ENCODE results near the gene TEX2. TPM values are rescaled to one million over a fixed set of nuclear protein-coding genes. Genes with fewer than 3 reads are reported as not detected.

TEX2 gene
- 35.1 TPM for total RNA-seq

- peak; percentile 87 for ATAC-seq
- DNase-seq (ENCODE audit: low spot score), result peak; percentile 92
Measured at GRCh38 chr17:64263000-64263766, at the start of gene TEX2. Gene TEX2 (minus strand): TSS chr17:64263260. CDS start chr17:64214217, 49,043 bp downstream.

- DNase-seq (ENCODE audit: low spot score) (no peak), ATAC-seq (no peak)
Measured at GRCh38 chr17:64309710-64310109, 46.6 kb upstream of the TEX2 start.

GRCh38 chr17:64309021-64309420, 46.0 kb upstream of the TEX2 start:
- DNase-seq (ENCODE audit: low spot score) (no peak), ATAC-seq (no peak)

- DNase-seq (ENCODE audit: low spot score), result peak; percentile 65
- ATAC-seq, result peak; percentile 85
Measured at GRCh38 chr17:64306850-64307463, 43.9 kb upstream of the TEX2 start.

GRCh38 chr17:64304551-64304950, 41.5 kb upstream of the TEX2 start:
- ATAC-seq (no peak), DNase-seq (ENCODE audit: low spot score) (no peak)

GRCh38 chr17:64300699-64300965, 37.6 kb upstream of the TEX2 start:
- ATAC-seq, result no peak
- no peak for DNase-seq (ENCODE audit: low spot score)

GRCh38 chr17:64297467-64298088, 34.5 kb upstream of the TEX2 start:
- ATAC-seq, result no peak
- no peak for DNase-seq (ENCODE audit: low spot score)

GRCh38 chr17:64296246-64296645, 33.2 kb upstream of the TEX2 start:
- ATAC-seq, result no peak
- no peak for DNase-seq (ENCODE audit: low spot score)

GRCh38 chr17:64295146-64295545, 32.1 kb upstream of the TEX2 start:
- DNase-seq (ENCODE audit: low spot score) (no peak), ATAC-seq (no peak)

- ATAC-seq (peak; percentile 21), DNase-seq (ENCODE audit: low spot score) (no peak)
Measured at GRCh38 chr17:64291268-64291851, 28.3 kb upstream of the TEX2 start.

GRCh38 chr17:64289741-64290141, 26.7 kb upstream of the TEX2 start:
- DNase-seq (ENCODE audit: low spot score) (no peak), ATAC-seq (no peak)

GRCh38 chr17:64282753-64283080, 19.7 kb upstream of the TEX2 start:
- ATAC-seq (no peak), DNase-seq (ENCODE audit: low spot score) (no peak)

GRCh38 chr17:64281962-64282752, 19.1 kb upstream of the TEX2 start:
- DNase-seq (ENCODE audit: low spot score) (peak; percentile 53), ATAC-seq (peak; percentile 94)

GRCh38 chr17:64278614-64279013, 15.6 kb upstream of the TEX2 start:
- ATAC-seq (no peak), DNase-seq (ENCODE audit: low spot score) (no peak)

- ATAC-seq (no peak), DNase-seq (ENCODE audit: low spot score) (no peak)
Measured at GRCh38 chr17:64277831-64278562, 14.9 kb upstream of the TEX2 start.

- no peak for ATAC-seq
- no peak for DNase-seq (ENCODE audit: low spot score)
Measured at GRCh38 chr17:64276961-64277505, 14.0 kb upstream of the TEX2 start.

GRCh38 chr17:64275016-64275415, 12.0 kb upstream of the TEX2 start:
- ATAC-seq (no peak), DNase-seq (ENCODE audit: low spot score) (no peak)

GRCh38 chr17:64273006-64273405, 9.9 kb upstream of the TEX2 start:
- ATAC-seq (no peak), DNase-seq (ENCODE audit: low spot score) (no peak)

- DNase-seq (ENCODE audit: low spot score), result no peak
- ATAC-seq, result no peak
Measured at GRCh38 chr17:64270885-64271284, 7.8 kb upstream of the TEX2 start.

Data from left lobe of liver (tissue), 2 donors.